SU-DHL-6 (cell line): ENCODE data around the gene NLGN3.

ENCODE experiments used
- H2AFZ ChIP-seq: fragments of 200-600 bp; sonication (generic); 2 replicates; pipeline ENCODE4 v1.6.1; 2014; ENCODE audit warnings: low read depth, mild to moderate bottlenecking, moderate library complexity, mixed read lengths, antibody characterized with exemption, low read length; ENCODE audit not compliant: severe bottlenecking
- H3F3A ChIP-seq: fragments of 200-600 bp; shearing (Covaris generic); 2 replicates; pipeline ENCODE4 v1.6.0; 2016; ENCODE audit warnings: antibody characterized with exemption, mild to moderate bottlenecking; ENCODE audit not compliant: insufficient read depth
- H3K27ac ChIP-seq: fragments of 200-600 bp; sonication (generic); 2 replicates; pipeline ENCODE4 v1.5.1; 2016; ENCODE audit warnings: low read depth, mild to moderate bottlenecking, low read length, moderate library complexity, mixed read lengths
- H3K27me3 ChIP-seq: fragments of 200-600 bp; sonication (generic), shearing (Covaris generic); 2 replicates; pipeline ENCODE4 v1.6.0; 2014; ENCODE audit warnings: mild to moderate bottlenecking, low read length
- H3K36me3 ChIP-seq: fragments of 200-600 bp; sonication (generic); 2 replicates; pipeline ENCODE4 v1.6.1; 2014; ENCODE audit warnings: mild to moderate bottlenecking, low read length, mixed read lengths
- H3K4me2 ChIP-seq: fragments of 300-600, 200-600 bp; shearing (Covaris generic), sonication (generic); 2 replicates; pipeline ENCODE4 v1.6.0; 2014; ENCODE audit warnings: low read length, low read depth, mild to moderate bottlenecking; ENCODE audit not compliant: poor library complexity, severe bottlenecking
- H3K4me3 ChIP-seq: fragments of 200-600 bp; sonication (generic); 2 replicates; pipeline ENCODE4 v1.5.1; 2014; ENCODE audit warnings: antibody characterized with exemption, low read length, mild to moderate bottlenecking, mixed read lengths; ENCODE audit not compliant: insufficient read depth, poor library complexity, severe bottlenecking
- H3K79me2 ChIP-seq: fragments of 200-600 bp; sonication (generic); 2 replicates; pipeline ENCODE4 v1.6.1; 2014; ENCODE audit warnings: mild to moderate bottlenecking, low read length, moderate library complexity; ENCODE audit not compliant: insufficient read depth
- H3K9ac ChIP-seq: fragments of 200-600 bp; sonication (generic); 2 replicates; pipeline ENCODE4 v1.7.0; 2014; ENCODE audit warnings: mild to moderate bottlenecking, low read length
- H3K9me2 ChIP-seq: fragments of 200-600 bp; sonication (generic); replicated peaks from 2 replicates; pipeline ENCODE4 v1.6.1; 2014; ENCODE audit warnings: low read length; ENCODE audit not compliant: insufficient read depth
- H3K9me3 ChIP-seq: fragments of 200-600 bp; sonication (generic); 2 replicates; pipeline ENCODE4 v1.6.1; 2014; ENCODE audit warnings: low read length, mixed read lengths; ENCODE audit not compliant: insufficient read depth
- H4K20me1 ChIP-seq: fragments of 200-600 bp; sonication (generic); 2 replicates; pipeline ENCODE4 v1.6.1; 2014; ENCODE audit warnings: low read depth, mild to moderate bottlenecking, antibody characterized with exemption, low read length, moderate library complexity, mixed read lengths
- CTCF ChIP-seq: fragments of 200-600 bp; sonication (generic); IDR thresholded peaks from one replicate; pipeline ENCODE4 v1.5.1; 2017; ENCODE audit warnings: antibody characterized with exemption, mild to moderate bottlenecking, low read length, moderate library complexity; ENCODE audit not compliant: insufficient read depth, poor library complexity, severe bottlenecking
- EZH2phosphoT487 ChIP-seq: fragments of 200-600 bp; sonication (generic), shearing (Covaris generic); conservative IDR thresholded peaks from 2 replicates; pipeline ENCODE4 v1.6.1; 2018; ENCODE audit warnings: mild to moderate bottlenecking, antibody characterized with exemption, low read length, moderate library complexity, mixed read lengths

Gene NLGN3

DNA sequence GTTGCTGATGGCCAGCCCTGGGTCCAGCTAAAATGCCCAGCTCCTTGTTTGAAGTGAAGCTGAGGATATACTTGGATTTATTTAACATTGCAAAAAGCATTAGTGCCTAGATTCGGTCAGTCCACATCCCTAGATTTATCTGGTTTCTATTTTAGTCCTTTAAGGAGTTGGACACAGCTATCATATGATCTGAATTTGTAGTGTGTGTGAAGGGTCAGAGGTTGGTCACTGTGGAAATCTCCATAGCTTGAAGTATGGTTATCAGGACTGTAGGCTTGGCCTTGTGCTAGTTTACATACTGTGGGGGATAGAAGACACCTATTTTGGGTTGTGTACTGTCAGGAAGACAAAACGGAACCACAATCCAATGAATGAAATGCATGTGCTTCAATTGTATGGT lies 28.8 kb downstream of the NLGN3 start:
- Histone ChIP-seq H3K9me3 (no peaks in the 10 kb centered on the region), H3K4me2 (no peak overlapping the region), H3K79me2 (no peaks in the 10 kb centered on the region), H4K20me1 (no peaks in the 10 kb centered on the region), H3K4me3 (no peak overlapping the region), H2AFZ (no peak overlapping the region), H3K27me3 (no peaks in the 10 kb centered on the region), H3K36me3 (no peaks in the 10 kb centered on the region), H3K9ac (no peak overlapping the region), H3F3A (no peaks in the 10 kb centered on the region), H3K9me2 (no peaks in the 10 kb centered on the region), H3K27ac (no peak overlapping the region)
- TF ChIP-seq EZH2phosphoT487 (no peak), CTCF (no peak)

DNA sequence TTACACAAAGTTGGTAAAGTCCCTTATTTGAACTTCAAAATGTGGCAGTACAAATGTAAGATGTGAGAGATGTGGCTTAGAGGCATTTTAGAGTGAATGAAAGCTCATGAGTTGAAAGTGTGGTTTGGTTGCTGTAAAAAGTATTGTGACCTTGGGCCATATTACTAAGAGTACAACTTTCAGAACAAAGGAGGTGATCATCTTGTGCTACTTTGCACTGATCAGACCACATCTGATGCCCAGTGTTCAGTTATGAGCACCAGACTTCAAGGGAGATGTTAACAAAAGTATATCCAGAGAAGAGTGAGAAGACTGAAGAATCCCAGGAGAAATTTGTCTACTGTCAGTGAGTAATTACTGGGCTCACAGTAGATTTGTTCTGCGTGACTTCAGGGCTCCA lies 30.2 kb downstream of the NLGN3 start:
- TF ChIP-seq EZH2phosphoT487 = no peak
- TF ChIP-seq CTCF = no peak

DNA sequence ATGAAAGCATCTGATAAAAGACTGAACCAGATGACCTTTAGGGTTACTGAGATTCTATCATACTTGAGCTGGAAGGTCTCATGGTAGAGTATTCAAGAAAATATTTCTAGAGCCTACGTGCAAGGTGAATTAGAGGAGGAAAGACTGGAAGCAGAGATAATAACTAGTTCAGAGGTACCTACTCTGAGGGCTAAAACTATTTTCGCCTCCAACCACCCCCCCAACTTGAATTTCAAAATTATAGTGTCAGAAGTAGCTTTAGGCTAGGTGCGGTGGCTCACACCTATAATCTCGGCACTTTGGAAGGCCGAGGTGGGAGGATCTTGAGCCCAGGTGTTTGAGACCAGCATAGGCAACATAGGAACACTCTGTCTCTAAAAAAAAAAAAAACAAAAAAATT lies 30.9 kb downstream of the NLGN3 start:
- no peaks in the 10 kb centered on the region for H4K20me1 ChIP-seq
- no peaks in the 10 kb centered on the region for H3K9me2 ChIP-seq
- H3K79me2 ChIP-seq = no peaks in the 10 kb centered on the region
- no peaks in the 10 kb centered on the region for H3K9me3 ChIP-seq
- H3K36me3 ChIP-seq = no peaks in the 10 kb centered on the region
- no peak overlapping the region for H3K27ac ChIP-seq
- TF ChIP-seq CTCF (no peak), EZH2phosphoT487 (no peak)
- H3K4me3 ChIP-seq = no peak overlapping the region
- H3F3A ChIP-seq = peaks cover 6% of the 10 kb centered on the region; the same call in 1 of the 2 replicates
- no peaks in the 10 kb centered on the region for H3K27me3 ChIP-seq
- H3K9ac ChIP-seq = no peak overlapping the region
- H3K4me2 ChIP-seq = no peak overlapping the region
- no peak overlapping the region for H2AFZ ChIP-seq

More for the DNA sequence above, 30.2 kb downstream of the NLGN3 start:
- Histone ChIP-seq H3K79me2 (no peaks in the 10 kb centered on the region), H3K4me3 (no peak overlapping the region), H3K9ac (no peak overlapping the region), H3K9me2 (no peaks in the 10 kb centered on the region), H3K27ac (no peak overlapping the region), H3K36me3 (no peaks in the 10 kb centered on the region), H3K27me3 (no peaks in the 10 kb centered on the region), H3F3A (no peaks in the 10 kb centered on the region), H3K4me2 (no peak overlapping the region), H3K9me3 (no peaks in the 10 kb centered on the region), H2AFZ (no peak overlapping the region), H4K20me1 (no peaks in the 10 kb centered on the region)

DNA sequence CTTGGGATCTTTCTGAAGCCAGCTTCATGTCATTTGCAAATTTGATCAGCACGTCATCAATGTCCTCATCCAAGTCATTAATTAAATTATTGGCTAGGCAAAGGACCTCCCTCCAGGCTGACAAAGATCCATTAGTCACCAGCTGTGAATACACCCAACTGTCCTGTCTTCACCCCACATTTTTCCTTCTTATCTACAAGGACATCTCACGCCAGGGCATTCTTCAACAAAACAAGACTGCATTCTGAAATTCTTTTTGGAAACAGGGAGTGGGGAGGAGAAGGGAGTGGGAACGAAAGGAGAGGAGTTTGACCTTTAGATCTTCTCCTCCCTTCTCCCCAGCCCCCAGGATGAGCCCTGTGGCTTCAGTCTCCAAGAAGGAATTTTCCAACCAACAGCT lies 32.7 kb downstream of the NLGN3 start:
- Histone ChIP-seq H3K4me3 (no peak overlapping the region), H3K27me3 (no peaks in the 10 kb centered on the region), H3F3A (peaks cover 13% of the 10 kb centered on the region; the same call in 1 of the 2 replicates), H3K27ac (no peak overlapping the region), H3K9me3 (no peaks in the 10 kb centered on the region), H3K9me2 (no peaks in the 10 kb centered on the region), H4K20me1 (no peaks in the 10 kb centered on the region), H3K9ac (no peak overlapping the region), H3K79me2 (no peaks in the 10 kb centered on the region), H2AFZ (no peak overlapping the region), H3K36me3 (no peaks in the 10 kb centered on the region), H3K4me2 (no peak overlapping the region)
- TF ChIP-seq EZH2phosphoT487 (no peak), CTCF (no peak)
